ENCODE data around the gene MAP2. TPM values are rescaled to one million over a fixed set of nuclear protein-coding genes. Genes with fewer than 3 reads are reported as not detected.

The MAP2 gene
- total and polyA plus RNA-seq, 4 donors, result 0.70 to 4.2 (median 1.9) TPM

- TF ChIP-seq ZBTB33 (IDR thresholded peaks at IDR 0.05), result no peak
- peak; percentile 73 to 81 for TF ChIP-seq RAD21 (IDR thresholded peaks at IDR 0.05)
- TF ChIP-seq JUND (IDR thresholded peaks at IDR 0.05), result no peak
- TF ChIP-seq CTCF (IDR thresholded peaks at IDR 0.05; ENCODE audit: low read depth, low read length, missing input control), result peak; percentile 36
- Histone ChIP-seq H3K36me3 (ENCODE audit: control insufficient read depth in 4 of 4, insufficient read depth in 3 of 4, low read depth in 1 of 4, low read length in 3 of 4) (no peaks in the 10 kb centered on the region), H3K4me1 (ENCODE audit: control insufficient read depth in 4 of 4, insufficient read depth in 4 of 4, low read length in 3 of 4) (no peaks in the 10 kb centered on the region), H3K27me3 (ENCODE audit: control insufficient read depth in 4 of 4, insufficient read depth in 4 of 4, low read length in 3 of 4) (peaks cover 0 to 3% (median 0%) of the 10 kb centered on the region in 4 donors), H3K27ac (ENCODE audit: low read depth in 1 of 2, low read length in 2 of 2) (no peak overlapping the region), H3K4me3 (ENCODE audit: low read depth in 1 of 3, low read length in 3 of 3) (no peak overlapping the region), H3K9ac (ENCODE audit: low read depth in 1 of 2, low read length in 2 of 2) (no peak overlapping the region), H3K9me3 (ENCODE audit: control insufficient read depth in 4 of 4, low read length in 3 of 4) (no peaks in the 10 kb centered on the region)
- 61% methylated on average over 4 of the region's 4 CpGs for WGBS
- no peak for DNase-seq (ENCODE audit: low spot score)
Measured at GRCh38 chr2:209556354-209556961, 132.6 kb downstream of the MAP2 start.

GRCh38 chr2:209560911-209561310 is 137.1 kb downstream of the MAP2 start:
- no peak overlapping the region for H3K27ac ChIP-seq (ENCODE audit: low read depth in 1 of 2, low read length in 2 of 2)
- no peak for TF ChIP-seq HNF4A (conservative IDR thresholded peaks at IDR 0.05)
- TF ChIP-seq ATF3 (IDR thresholded peaks at IDR 0.05), result no peak
- no peak for TF ChIP-seq MAX (IDR thresholded peaks at IDR 0.05)
- no peak for TF ChIP-seq RAD21 (IDR thresholded peaks at IDR 0.05)
- no peak for TF ChIP-seq CTCF (IDR thresholded peaks at IDR 0.05; ENCODE audit: low read depth, low read length, missing input control)
- H3K9ac ChIP-seq (ENCODE audit: low read depth in 1 of 2, low read length in 2 of 2), result no peak overlapping the region
- H3K36me3 ChIP-seq (ENCODE audit: control insufficient read depth in 4 of 4, insufficient read depth in 3 of 4, low read depth in 1 of 4, low read length in 3 of 4), result no peaks in the 10 kb centered on the region
- no peaks in the 10 kb centered on the region for H3K27me3 ChIP-seq (ENCODE audit: control insufficient read depth in 4 of 4, insufficient read depth in 4 of 4, low read length in 3 of 4)
- no peak for DNase-seq (ENCODE audit: low spot score)
- no peaks in the 10 kb centered on the region for H3K4me1 ChIP-seq (ENCODE audit: control insufficient read depth in 4 of 4, insufficient read depth in 4 of 4, low read length in 3 of 4)
- 76% methylated on average over 3 of the region's 3 CpGs for WGBS
- no peak overlapping the region for H3K4me3 ChIP-seq (ENCODE audit: low read depth in 1 of 3, low read length in 3 of 3)
- no peaks in the 10 kb centered on the region for H3K9me3 ChIP-seq (ENCODE audit: control insufficient read depth in 4 of 4, low read length in 3 of 4)

GRCh38 chr2:209563453-209563852 is 139.6 kb downstream of the MAP2 start:
- WGBS, result 85% methylated on average over 5 of the region's 5 CpGs
- Histone ChIP-seq H3K9me3 (ENCODE audit: control insufficient read depth in 4 of 4, low read length in 3 of 4) (no peaks in the 10 kb centered on the region), H3K4me1 (ENCODE audit: control insufficient read depth in 4 of 4, insufficient read depth in 4 of 4, low read length in 3 of 4) (no peaks in the 10 kb centered on the region), H3K27me3 (ENCODE audit: control insufficient read depth in 4 of 4, insufficient read depth in 4 of 4, low read length in 3 of 4) (no peaks in the 10 kb centered on the region), H3K27ac (ENCODE audit: low read depth in 1 of 2, low read length in 2 of 2) (no peak overlapping the region), H3K36me3 (ENCODE audit: control insufficient read depth in 4 of 4, insufficient read depth in 3 of 4, low read depth in 1 of 4, low read length in 3 of 4) (peaks cover 0 to 1% (median 0%) of the 10 kb centered on the region in 4 donors), H3K9ac (ENCODE audit: low read depth in 1 of 2, low read length in 2 of 2) (no peak overlapping the region), H3K4me3 (ENCODE audit: low read depth in 1 of 3, low read length in 3 of 3) (no peak overlapping the region)
- TF ChIP-seq SP1 (IDR thresholded peaks at IDR 0.05) (no peak), EGR1 (IDR thresholded peaks at IDR 0.05; ENCODE audit: low read depth in 2 of 2) (no peak), CTCF (IDR thresholded peaks at IDR 0.05; ENCODE audit: low read depth, low read length, missing input control) (no peak), YY1 (IDR thresholded peaks at IDR 0.05) (no peak), HNF4A (conservative IDR thresholded peaks at IDR 0.05) (no peak), RAD21 (IDR thresholded peaks at IDR 0.05) (no peak), RXRA (IDR thresholded peaks at IDR 0.05) (no peak), ATF3 (IDR thresholded peaks at IDR 0.05) (no peak), JUND (IDR thresholded peaks at IDR 0.05) (no peak), NR2F2 (IDR thresholded peaks at IDR 0.05) (no peak), GABPA (IDR thresholded peaks at IDR 0.05 in 1 of 2, conservative IDR thresholded peaks at IDR 0.05 in 1 of 2) (no peak), ZBTB33 (IDR thresholded peaks at IDR 0.05) (no peak), TAF1 (conservative IDR thresholded peaks at IDR 0.05) (no peak)
- no peak for DNase-seq (ENCODE audit: low spot score)

All from liver (tissue), 9 donors.